ENCODE results near the gene HAPLN3.

GRCh38 chr15:88877415-88877814 is 17.9 kb downstream of the HAPLN3 start:
- TF ChIP-seq, protein P1, sequence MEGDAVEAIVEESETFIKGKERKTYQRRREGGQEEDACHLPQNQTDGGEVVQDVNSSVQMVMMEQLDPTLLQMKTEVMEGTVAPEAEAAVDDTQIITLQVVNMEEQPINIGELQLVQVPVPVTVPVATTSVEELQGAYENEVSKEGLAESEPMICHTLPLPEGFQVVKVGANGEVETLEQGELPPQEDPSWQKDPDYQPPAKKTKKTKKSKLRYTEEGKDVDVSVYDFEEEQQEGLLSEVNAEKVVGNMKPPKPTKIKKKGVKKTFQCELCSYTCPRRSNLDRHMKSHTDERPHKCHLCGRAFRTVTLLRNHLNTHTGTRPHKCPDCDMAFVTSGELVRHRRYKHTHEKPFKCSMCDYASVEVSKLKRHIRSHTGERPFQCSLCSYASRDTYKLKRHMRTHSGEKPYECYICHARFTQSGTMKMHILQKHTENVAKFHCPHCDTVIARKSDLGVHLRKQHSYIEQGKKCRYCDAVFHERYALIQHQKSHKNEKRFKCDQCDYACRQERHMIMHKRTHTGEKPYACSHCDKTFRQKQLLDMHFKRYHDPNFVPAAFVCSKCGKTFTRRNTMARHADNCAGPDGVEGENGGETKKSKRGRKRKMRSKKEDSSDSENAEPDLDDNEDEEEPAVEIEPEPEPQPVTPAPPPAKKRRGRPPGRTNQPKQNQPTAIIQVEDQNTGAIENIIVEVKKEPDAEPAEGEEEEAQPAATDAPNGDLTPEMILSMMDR (IDR thresholded peaks at IDR 0.05): no peak
- no peak for TF ChIP-seq POLR2A (IDR thresholded peaks at IDR 0.05)
- no peak for TF ChIP-seq POLR2AphosphoS5 (IDR thresholded peaks at IDR 0.05)
- TF ChIP-seq EP300 (IDR thresholded peaks at IDR 0.05): no peak
